BJ (cell line): ENCODE measurements around the gene PRKCH. TPM values are rescaled to one million over a fixed set of nuclear protein-coding genes. Genes with fewer than 3 reads are reported as not detected.

Experiments
- CTCF ChIA-PET: fragments of 350-600 bp; formaldehyde crosslinking; extraction: SDS; loops from one replicate; lab custom pipeline; 2021; ENCODE audit warnings: antibody characterized with exemption, inconsistent platforms; lab: Yijun Ruan, JAX
- POLR2A ChIA-PET: fragments of 300-600 bp; sonication (Branson Sonifier 250); formaldehyde crosslinking; extraction: SDS; loops from one replicate; lab custom pipeline; 2021; ENCODE audit warnings: antibody characterized with exemption; lab: Charles Lee
- DNase-seq: peaks from one replicate; pipeline ENCODE4 v3.0.0-alpha.2; 2011; ENCODE audit warnings: low read depth
- H3K27me3 ChIP-seq: 2 replicates; pipeline ENCODE4 v1.6.0; 2011; ENCODE audit warnings: low read length; ENCODE audit not compliant: control insufficient read depth, insufficient read depth
- H3K36me3 ChIP-seq: 2 replicates; pipeline ENCODE4 v1.5.1; 2011; ENCODE audit warnings: low read length; ENCODE audit not compliant: control insufficient read depth, insufficient read depth
- H3K4me3 ChIP-seq: 2 replicates; pipeline ENCODE4 v1.5.1; 2011; ENCODE audit warnings: low read depth, mild to moderate bottlenecking, control low read depth, low read length
- polyA plus RNA-seq: library from polyadenylated mRNA; depleted of rRNA; stranded (reverse); fragments of >200 nt; gene quantifications from 2 replicates; pipeline ENCODE4 v1.2.3, GENCODE V29; 2011
- TF ChIP-seq, protein P1 (sequence below): IDR thresholded peaks from 2 replicates; pipeline ENCODE4 v1.5.1; 2011; ENCODE audit warnings: low read depth, mild to moderate bottlenecking, control low read depth, inconsistent platforms, low read length, moderate library complexity; ENCODE audit not compliant: insufficient read depth

Gene PRKCH
- polyA plus RNA-seq, 1 experiment, result 2.0 TPM

DNA sequence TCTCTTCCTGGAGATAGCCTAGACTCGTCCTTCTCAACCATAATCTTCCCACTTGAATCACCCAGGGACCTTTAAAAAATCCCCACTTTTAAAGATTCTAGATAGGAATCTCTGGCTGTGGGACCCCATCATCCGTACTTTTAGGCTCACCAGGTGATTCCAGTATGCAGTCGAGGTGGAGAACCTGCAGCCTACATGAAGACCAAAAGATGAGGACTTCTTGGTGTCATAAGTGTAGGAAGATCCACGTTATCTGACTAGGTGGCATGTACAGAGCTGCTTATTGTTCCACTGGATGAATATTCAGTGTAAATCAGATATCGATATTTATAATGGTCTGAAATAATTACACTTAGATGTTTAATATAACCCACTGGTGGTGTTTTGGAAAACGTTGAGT lies 2.6 kb downstream of the PRKCH start:
- no peak for DNase-seq
- Histone ChIP-seq H3K27me3 (peaks cover 17% of the 10 kb centered on the region), H3K36me3 (no peaks in the 10 kb centered on the region), H3K4me3 (no peak overlapping the region)
- TF ChIP-seq, protein P1, sequence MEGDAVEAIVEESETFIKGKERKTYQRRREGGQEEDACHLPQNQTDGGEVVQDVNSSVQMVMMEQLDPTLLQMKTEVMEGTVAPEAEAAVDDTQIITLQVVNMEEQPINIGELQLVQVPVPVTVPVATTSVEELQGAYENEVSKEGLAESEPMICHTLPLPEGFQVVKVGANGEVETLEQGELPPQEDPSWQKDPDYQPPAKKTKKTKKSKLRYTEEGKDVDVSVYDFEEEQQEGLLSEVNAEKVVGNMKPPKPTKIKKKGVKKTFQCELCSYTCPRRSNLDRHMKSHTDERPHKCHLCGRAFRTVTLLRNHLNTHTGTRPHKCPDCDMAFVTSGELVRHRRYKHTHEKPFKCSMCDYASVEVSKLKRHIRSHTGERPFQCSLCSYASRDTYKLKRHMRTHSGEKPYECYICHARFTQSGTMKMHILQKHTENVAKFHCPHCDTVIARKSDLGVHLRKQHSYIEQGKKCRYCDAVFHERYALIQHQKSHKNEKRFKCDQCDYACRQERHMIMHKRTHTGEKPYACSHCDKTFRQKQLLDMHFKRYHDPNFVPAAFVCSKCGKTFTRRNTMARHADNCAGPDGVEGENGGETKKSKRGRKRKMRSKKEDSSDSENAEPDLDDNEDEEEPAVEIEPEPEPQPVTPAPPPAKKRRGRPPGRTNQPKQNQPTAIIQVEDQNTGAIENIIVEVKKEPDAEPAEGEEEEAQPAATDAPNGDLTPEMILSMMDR, result no peak
- CTCF ChIA-PET, result interaction anchor here (1.1 kb wide), 1 partner anchor 12 kb away, joined by 3 read pairs; no protein-coding TSS in a partner anchor
- POLR2A ChIA-PET, result no interaction called here

DNA sequence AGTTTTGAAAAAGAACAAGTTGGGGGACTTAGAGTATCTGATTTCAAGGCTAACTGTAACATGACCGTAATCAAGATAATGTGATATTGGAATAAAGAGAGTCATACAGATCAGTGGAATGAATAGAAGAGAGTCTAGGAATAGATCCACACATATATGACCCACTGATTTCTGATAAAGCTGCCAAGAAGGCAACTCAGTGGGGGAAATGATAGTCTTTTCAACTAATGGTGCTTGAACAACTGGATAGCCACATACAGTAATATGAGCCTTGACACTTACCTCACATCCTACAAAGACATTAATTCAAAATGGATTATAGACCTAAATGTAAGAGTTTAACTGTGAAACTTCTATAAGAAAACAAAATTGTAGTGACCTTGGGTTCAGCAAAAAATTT lies 3.8 kb downstream of the PRKCH start:
- no peaks in the 10 kb centered on the region for H3K36me3 ChIP-seq
- DNase-seq, result no peak
- ChIA-PET POLR2A (no interaction called here), CTCF (no interaction called here)
- H3K4me3 ChIP-seq, result no peak overlapping the region
- TF ChIP-seq, protein P1, result no peak
- peaks cover 16% of the 10 kb centered on the region for H3K27me3 ChIP-seq

DNA sequence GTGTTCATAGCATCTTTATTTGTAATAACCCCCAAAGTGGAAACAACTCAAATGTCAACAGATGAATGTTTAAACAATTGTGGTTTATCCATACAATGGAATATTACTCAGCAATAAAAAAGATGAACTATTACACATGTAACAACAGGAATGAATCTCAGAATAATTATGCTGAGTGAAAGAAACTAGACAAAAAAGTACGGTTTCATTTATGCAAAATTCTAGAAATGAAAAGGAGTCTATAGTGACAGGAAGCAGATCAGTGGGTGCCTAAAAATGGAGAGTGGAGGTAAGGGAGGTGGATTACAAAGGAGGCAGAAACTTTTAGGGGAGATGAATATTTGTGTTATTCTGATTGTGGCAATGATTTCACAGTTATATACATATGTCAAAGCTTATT lies 4.8 kb downstream of the PRKCH start:
- H3K27me3 ChIP-seq, result peaks cover 15% of the 10 kb centered on the region
- CTCF ChIA-PET, result interaction anchor here (1.2 kb wide), 1 partner anchor 535 kb away, joined by 3 read pairs; no protein-coding TSS in a partner anchor
- H3K4me3 ChIP-seq, result no peak overlapping the region
- DNase-seq, result no peak
- no peaks in the 10 kb centered on the region for H3K36me3 ChIP-seq
- TF ChIP-seq, protein P1, result no peak
- POLR2A ChIA-PET, result no interaction called here

DNA sequence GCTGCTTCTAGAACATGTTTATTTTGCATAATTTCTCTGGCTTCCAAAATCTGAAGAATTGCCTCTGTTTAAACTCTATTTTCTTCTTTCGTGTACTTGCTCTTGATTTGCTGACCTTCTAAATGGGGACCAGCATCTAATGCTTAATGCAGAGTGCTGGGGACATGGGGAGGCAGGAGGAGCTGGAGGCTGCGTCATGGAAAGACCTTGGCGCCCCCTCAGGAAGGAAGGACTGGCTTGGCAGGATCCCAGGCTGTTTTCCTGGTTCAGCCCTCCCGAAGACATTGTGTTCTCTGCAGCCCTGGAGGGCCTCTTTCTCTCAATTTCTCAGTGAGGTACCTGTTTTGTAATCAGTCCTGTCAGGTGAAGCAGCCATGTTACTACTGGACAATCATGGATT lies 5.5 kb downstream of the PRKCH start:
- Histone ChIP-seq H3K27me3 (peaks cover 13% of the 10 kb centered on the region), H3K4me3 (no peak overlapping the region), H3K36me3 (no peaks in the 10 kb centered on the region)
- CTCF ChIA-PET, result no interaction called here
- POLR2A ChIA-PET, result no interaction called here
- DNase-seq, result no peak
- TF ChIP-seq, protein P1, result no peak

DNA sequence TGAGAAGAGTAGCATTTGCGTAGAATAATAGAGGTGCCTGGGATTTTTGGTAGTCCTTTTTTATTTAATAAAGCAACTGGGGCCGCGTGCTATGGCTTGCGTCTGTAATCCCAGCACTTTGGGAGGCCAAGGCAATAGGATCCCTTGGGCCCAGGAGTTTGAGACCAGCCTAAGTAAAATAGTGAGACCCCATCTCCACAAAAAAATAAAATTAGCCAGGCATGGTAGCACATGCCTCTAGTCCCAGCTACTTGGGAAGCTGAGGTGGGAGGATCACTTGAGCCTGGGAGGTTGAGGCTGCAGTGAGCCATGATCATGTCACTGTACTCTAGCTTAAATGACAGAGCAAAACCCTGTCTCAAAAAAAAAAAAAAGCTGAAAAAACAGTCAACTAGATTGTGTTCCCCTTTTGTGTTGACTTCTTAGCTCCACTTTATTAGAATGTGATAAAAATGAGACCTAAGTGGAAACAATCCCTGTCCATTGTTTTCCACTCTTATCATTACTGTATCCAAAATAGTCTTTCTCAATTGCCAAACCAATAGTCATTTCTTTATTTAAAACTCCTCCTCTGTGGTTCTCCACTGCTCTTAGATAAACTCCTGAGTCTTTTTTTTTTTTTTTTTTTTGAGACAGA lies 7.4 kb downstream of the PRKCH start:
- DNase-seq, result no peak
- POLR2A ChIA-PET, result no interaction called here
- CTCF ChIA-PET, result no interaction called here

More for the DNA sequence above, 7.4 kb downstream of the PRKCH start:
- Histone ChIP-seq H3K4me3 (no peak overlapping the region), H3K36me3 (no peaks in the 10 kb centered on the region), H3K27me3 (peaks cover under 1% of the 10 kb centered on the region)
- TF ChIP-seq, protein P1, result no peak
